ENCODE results near the gene THSD8. TPM values are rescaled to one million over a fixed set of nuclear protein-coding genes. Genes with fewer than 3 reads are reported as not detected.
A peak's percentile ranks its signal among the peaks of the same experiment; 100 is the strongest.
"Not testable (repeated sequence)": the region's sequence is repeated elsewhere in the genome, so short reads cannot be mapped to it uniquely, and the experiment has no call there.

Gene THSD8
- total and polyA plus RNA-seq, 2 experiments from 2014 or later, result 5.1 TPM; not detected in 1

DNA sequence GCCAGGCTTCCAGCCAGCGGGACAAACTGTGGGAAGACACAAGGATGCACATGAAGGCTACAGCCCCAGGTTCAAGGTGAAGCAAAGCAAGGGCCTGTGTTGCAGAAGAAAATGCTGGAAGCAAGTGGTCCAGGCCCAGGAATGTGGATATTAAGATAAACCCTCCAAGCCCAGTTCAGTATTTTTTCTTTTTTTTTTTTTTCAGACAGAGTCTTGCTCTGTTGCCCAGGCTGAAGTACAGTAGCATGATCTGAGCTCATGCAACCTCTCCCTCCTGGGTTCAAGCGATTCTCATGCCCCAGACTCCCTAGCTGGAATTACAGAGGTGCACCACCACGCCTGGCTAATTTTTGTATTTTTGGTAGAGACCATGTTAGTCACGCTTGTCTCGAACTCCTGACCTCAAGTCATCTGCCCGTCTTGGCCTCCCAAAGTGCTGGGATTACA is 4.7 kb upstream of the THSD8 start:
- no peak overlapping the region for H3K4me3 ChIP-seq
- peaks cover 19% of the 10 kb centered on the region for H3K4me1 ChIP-seq (ENCODE audit: insufficient read depth)
- H3K9me2 ChIP-seq (replicated peaks; ENCODE audit: insufficient read depth), result no peaks in the 10 kb centered on the region
- DNase-seq (ENCODE audit: low spot score), result no peak
- 95% methylated on average over 6 of the region's 6 CpGs for WGBS (ENCODE audit: low lambda C conversion rate, missing lambda C conversion rate)
- H4K20me1 ChIP-seq (ENCODE audit: insufficient read depth, poor library complexity, severe bottlenecking), result peaks cover 16% of the 10 kb centered on the region
- H3K79me2 ChIP-seq, result peaks cover 35% of the 10 kb centered on the region
- TF ChIP-seq EZH2phosphoT487 (IDR thresholded peaks at IDR 0.05; ENCODE audit: low read depth, severe bottlenecking, unreplicated experiment) (no peak), EZH2 (IDR thresholded peaks at IDR 0.05; ENCODE audit: borderline replicate concordance) (no peak)
- TF ChIP-seq, protein P1, sequence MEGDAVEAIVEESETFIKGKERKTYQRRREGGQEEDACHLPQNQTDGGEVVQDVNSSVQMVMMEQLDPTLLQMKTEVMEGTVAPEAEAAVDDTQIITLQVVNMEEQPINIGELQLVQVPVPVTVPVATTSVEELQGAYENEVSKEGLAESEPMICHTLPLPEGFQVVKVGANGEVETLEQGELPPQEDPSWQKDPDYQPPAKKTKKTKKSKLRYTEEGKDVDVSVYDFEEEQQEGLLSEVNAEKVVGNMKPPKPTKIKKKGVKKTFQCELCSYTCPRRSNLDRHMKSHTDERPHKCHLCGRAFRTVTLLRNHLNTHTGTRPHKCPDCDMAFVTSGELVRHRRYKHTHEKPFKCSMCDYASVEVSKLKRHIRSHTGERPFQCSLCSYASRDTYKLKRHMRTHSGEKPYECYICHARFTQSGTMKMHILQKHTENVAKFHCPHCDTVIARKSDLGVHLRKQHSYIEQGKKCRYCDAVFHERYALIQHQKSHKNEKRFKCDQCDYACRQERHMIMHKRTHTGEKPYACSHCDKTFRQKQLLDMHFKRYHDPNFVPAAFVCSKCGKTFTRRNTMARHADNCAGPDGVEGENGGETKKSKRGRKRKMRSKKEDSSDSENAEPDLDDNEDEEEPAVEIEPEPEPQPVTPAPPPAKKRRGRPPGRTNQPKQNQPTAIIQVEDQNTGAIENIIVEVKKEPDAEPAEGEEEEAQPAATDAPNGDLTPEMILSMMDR (IDR thresholded peaks at IDR 0.05; ENCODE audit: poor library complexity), result no peak
- no peaks in the 10 kb centered on the region for H3K27me3 ChIP-seq
- H3K9me3 ChIP-seq (ENCODE audit: low read depth), result no peaks in the 10 kb centered on the region
- H3K4me2 ChIP-seq, result no peak overlapping the region
- H3K36me3 ChIP-seq (replicated peaks; ENCODE audit: insufficient read depth, low read depth), result no peaks in the 10 kb centered on the region
- H2AFZ ChIP-seq, result no peak overlapping the region
- H3K27ac ChIP-seq, result no peak overlapping the region

DNA sequence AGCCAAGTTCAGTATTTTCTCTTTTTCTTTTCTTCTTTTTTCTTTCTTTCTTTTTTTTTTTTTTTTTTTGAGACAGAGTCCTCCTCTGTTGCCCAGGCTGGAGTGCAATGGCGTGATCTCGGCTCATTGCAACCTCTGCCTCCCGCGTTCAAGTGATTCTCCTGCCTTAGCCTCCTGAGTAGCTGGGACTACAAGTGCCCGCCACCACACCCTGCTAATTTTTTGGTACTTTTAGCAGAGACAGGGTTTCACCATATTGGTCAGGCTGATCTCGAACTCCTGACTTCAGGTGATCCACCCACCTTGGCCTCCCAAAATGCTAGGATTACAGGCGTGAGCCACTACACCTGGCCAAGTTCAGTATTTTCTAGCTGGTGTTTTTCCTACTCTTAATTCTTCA is 4.3 kb upstream of the THSD8 start:
- Histone ChIP-seq H3K79me2 (peaks cover 31% of the 10 kb centered on the region), H4K20me1 (ENCODE audit: insufficient read depth, poor library complexity, severe bottlenecking) (peaks cover 11% of the 10 kb centered on the region), H3K4me1 (ENCODE audit: insufficient read depth) (peaks cover 22% of the 10 kb centered on the region)
- not testable (repeated sequence) for H2AFZ ChIP-seq; H3K4me3 ChIP-seq; H3K9me2 ChIP-seq (replicated peaks; ENCODE audit: insufficient read depth); H3K36me3 ChIP-seq (replicated peaks; ENCODE audit: insufficient read depth, low read depth); DNase-seq (ENCODE audit: low spot score); H3K4me2 ChIP-seq; H3K9me3 ChIP-seq (ENCODE audit: low read depth); H3K27me3 ChIP-seq; H3K27ac ChIP-seq
- 95% methylated on average over 7 of the region's 7 CpGs for WGBS (ENCODE audit: low lambda C conversion rate, missing lambda C conversion rate)

DNA sequence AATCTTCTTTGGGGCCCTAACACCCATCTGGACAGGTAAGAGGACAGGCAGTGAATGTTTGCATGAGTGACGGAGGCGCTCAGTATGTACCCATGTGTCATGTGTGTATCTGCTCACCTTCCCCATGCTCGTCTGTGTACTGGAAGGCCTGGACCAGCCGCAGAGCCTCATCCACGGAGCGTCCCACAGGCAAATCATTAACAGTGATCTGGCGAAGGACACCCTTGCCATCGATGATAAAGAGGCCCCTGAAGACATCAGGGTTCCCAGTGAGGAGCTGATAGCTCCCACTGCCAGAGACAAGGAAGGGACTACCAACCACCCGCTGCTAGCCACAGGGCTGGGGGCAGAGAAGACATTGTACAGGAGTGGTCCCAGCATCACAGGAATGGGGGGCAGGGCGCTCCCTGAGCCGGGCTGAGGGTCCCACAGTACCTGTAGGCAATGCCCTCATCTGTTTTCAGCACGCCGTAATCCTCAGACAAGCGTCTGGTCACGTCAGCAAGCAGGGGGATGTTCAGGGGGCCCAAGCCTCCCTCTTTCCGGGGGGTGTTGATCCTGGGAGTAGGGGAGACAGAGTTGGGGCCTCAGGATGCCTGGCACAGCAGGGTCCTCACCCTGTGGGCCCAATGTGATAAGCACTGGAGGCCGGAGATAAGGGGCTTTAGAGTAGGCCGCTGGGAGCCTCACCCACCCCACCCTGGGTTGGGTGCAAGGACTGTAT is 2.0 kb upstream of the THSD8 start:
- no peak for TF ChIP-seq EZH2phosphoT487 (IDR thresholded peaks at IDR 0.05; ENCODE audit: low read depth, severe bottlenecking, unreplicated experiment)
- no peak for TF ChIP-seq EZH2 (IDR thresholded peaks at IDR 0.05; ENCODE audit: borderline replicate concordance)
- TF ChIP-seq, protein P1 (IDR thresholded peaks at IDR 0.05; ENCODE audit: poor library complexity), result no peak
- no peak overlapping the region for H3K27ac ChIP-seq
- DNase-seq (ENCODE audit: low spot score), result no peak
- no peaks in the 10 kb centered on the region for H3K27me3 ChIP-seq
- 82% methylated on average over 18 of the region's 18 CpGs for WGBS (ENCODE audit: low lambda C conversion rate, missing lambda C conversion rate)
- peak overlapping the region; percentile 99 for H3K4me2 ChIP-seq
- no peaks in the 10 kb centered on the region for H3K9me3 ChIP-seq (ENCODE audit: low read depth)
- peaks cover 22% of the 10 kb centered on the region for H3K4me1 ChIP-seq (ENCODE audit: insufficient read depth)
- H3K4me3 ChIP-seq, result no peak overlapping the region
- peaks cover 24% of the 10 kb centered on the region for H3K79me2 ChIP-seq
- peaks cover 6% of the 10 kb centered on the region for H4K20me1 ChIP-seq (ENCODE audit: insufficient read depth, poor library complexity, severe bottlenecking)
- no peaks in the 10 kb centered on the region for H3K36me3 ChIP-seq (replicated peaks; ENCODE audit: insufficient read depth, low read depth)
- H2AFZ ChIP-seq, result no peak overlapping the region
- no peaks in the 10 kb centered on the region for H3K9me2 ChIP-seq (replicated peaks; ENCODE audit: insufficient read depth)

DNA sequence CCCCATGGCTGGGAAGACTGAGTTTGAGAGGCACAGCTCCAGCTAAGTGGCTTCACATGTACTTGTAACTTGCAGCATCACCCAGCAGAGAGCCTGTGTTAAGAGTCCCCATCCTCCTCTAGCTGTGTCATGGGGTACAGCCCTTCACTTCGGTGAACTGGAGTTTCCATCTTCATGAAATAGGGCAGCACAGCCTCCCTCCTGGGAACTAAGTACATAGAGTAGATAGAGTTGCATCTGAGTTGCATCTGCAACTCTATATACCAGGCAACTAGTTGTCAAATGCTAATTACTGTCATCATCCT is 1.5 kb upstream of the THSD8 start:
- Histone ChIP-seq H2AFZ (no peak overlapping the region), H3K4me1 (ENCODE audit: insufficient read depth) (peaks cover 22% of the 10 kb centered on the region), H3K4me3 (peak overlapping the region; percentile 98), H3K27me3 (no peaks in the 10 kb centered on the region), H3K79me2 (peaks cover 24% of the 10 kb centered on the region), H3K9me2 (replicated peaks; ENCODE audit: insufficient read depth) (no peaks in the 10 kb centered on the region), H4K20me1 (ENCODE audit: insufficient read depth, poor library complexity, severe bottlenecking) (peaks cover 6% of the 10 kb centered on the region), H3K9me3 (ENCODE audit: low read depth) (no peaks in the 10 kb centered on the region), H3K4me2 (peak overlapping the region; percentile 99), H3K27ac (peak overlapping the region; percentile 88), H3K36me3 (replicated peaks; ENCODE audit: insufficient read depth, low read depth) (no peaks in the 10 kb centered on the region)
- WGBS (ENCODE audit: low lambda C conversion rate, missing lambda C conversion rate), result 81% methylated on average over 1 of the region's 1 CpG
- TF ChIP-seq EZH2 (IDR thresholded peaks at IDR 0.05; ENCODE audit: borderline replicate concordance) (no peak), EZH2phosphoT487 (IDR thresholded peaks at IDR 0.05; ENCODE audit: low read depth, severe bottlenecking, unreplicated experiment) (no peak)
- TF ChIP-seq, protein P1 (IDR thresholded peaks at IDR 0.05; ENCODE audit: poor library complexity), result no peak
- DNase-seq (ENCODE audit: low spot score), result no peak
